Suprapubic skin (tissue), 4 donors: ENCODE results near the gene PEX1. TPM values are rescaled to one million over a fixed set of nuclear protein-coding genes. Genes with fewer than 3 reads are reported as not detected.
"Not testable (repeated sequence)": the region's sequence is repeated elsewhere in the genome, so short reads cannot be mapped to it uniquely, and the experiment has no call there.

Source experiments
- DNase-seq, 2 donors: peaks; one replicate each; pipeline ENCODE4 v3.0.0-alpha.2; 2019; ENCODE audit warnings: low spot score in 2 of 2
- H3K27ac ChIP-seq: fragments of 200-600 bp; sonication (generic); one replicate; pipeline ENCODE4 v1.5.1; 2019
- H3K27me3 ChIP-seq: fragments of 200-600 bp; sonication (generic); one replicate; pipeline ENCODE4 v1.5.1; 2019
- H3K36me3 ChIP-seq: fragments of 200-600 bp; sonication (generic); one replicate; pipeline ENCODE4 v1.5.1; 2019
- H3K4me1 ChIP-seq: fragments of 200-600 bp; sonication (generic); one replicate; pipeline ENCODE4 v1.5.1; 2019
- H3K4me3 ChIP-seq: fragments of 200-600 bp; sonication (generic); one replicate; pipeline ENCODE4 v1.5.1; 2019; ENCODE audit warnings: mild to moderate bottlenecking
- H3K9me3 ChIP-seq: fragments of 200-600 bp; sonication (generic); one replicate; pipeline ENCODE4 v1.5.1; 2019
- CTCF ChIP-seq, 2 donors: fragments of 200-600 bp in 1 of 2; fragments of 450-650 bp in 1 of 2; sonication (generic) in 1 of 2; IDR thresholded peaks; one replicate each; pipeline ENCODE4 v1.5.1; 2016 to 2019; ENCODE audit warnings: antibody characterized with exemption in 2 of 2, mild to moderate bottlenecking in 1 of 2, moderate library complexity in 1 of 2
- EP300 ChIP-seq: sonication (generic); formaldehyde crosslinking; IDR thresholded peaks from one replicate; pipeline ENCODE4 v1.6.1; 2017; ENCODE audit warnings: antibody characterized with exemption
- POLR2A ChIP-seq, 2 donors: fragments of 450-650 bp; IDR thresholded peaks; one replicate each; pipeline ENCODE4 v1.6.1; 2017; ENCODE audit warnings: antibody characterized with exemption in 2 of 2, mild to moderate bottlenecking in 2 of 2, moderate library complexity in 2 of 2
- POLR2AphosphoS5 ChIP-seq, 3 donors: sonication (generic); formaldehyde crosslinking; IDR thresholded peaks; one replicate each; pipeline ENCODE4 v1.6.1; 2017; ENCODE audit warnings: antibody characterized with exemption in 3 of 3
- whole genome bisulfite sequencing: methylation state at CpG from one replicate; pipeline ENCODE4 v1.1.5; 2018; 5-methylcytosine and 5-hydroxymethylcytosine counted together
- total RNA-seq, 4 donors: library from RNA; depleted of rRNA; stranded (reverse); fragments of >200 nt; gene quantifications; one replicate each; pipeline ENCODE4 v1.1.0, GENCODE V29; 2016

Gene PEX1
- total RNA-seq, 4 donors from 2014 or later, result 20.4 to 66.3 (median 21.6) TPM

DNA sequence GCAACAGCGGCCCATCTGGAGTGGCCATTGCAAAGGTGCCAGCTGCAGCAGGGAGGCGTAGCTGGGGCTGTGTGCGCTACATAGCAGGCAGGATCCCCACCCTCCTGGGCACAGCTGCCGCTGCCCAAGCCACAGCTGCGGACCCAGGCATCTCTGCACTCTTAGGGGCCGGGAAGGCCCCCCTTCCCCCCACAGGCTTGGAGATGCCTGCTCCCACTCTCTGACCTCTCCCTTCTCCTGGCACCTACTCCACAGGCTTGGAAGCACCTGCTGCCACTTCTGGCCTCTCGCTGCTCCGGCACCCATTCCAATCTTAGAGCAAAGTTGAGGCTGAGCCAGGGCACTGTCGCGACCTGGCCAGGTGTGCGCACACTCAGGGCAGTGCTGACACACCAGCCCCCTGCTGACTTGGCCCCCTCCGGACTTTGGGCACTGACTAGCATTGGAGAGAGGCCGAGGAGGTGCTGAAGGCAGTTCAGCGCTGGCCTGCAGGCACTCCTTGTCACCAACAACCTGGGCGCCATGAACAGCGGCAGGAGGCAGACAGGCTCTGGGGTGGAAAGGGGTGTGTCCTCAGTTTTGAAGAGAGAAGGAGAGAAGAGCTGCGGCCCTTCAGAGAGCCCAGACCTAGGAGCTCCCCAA is 18.7 kb upstream of the PEX1 start:
- 93% methylated on average over 13 of the region's 17 CpGs for WGBS
- Histone ChIP-seq H3K4me3 (no peak overlapping the region), H3K36me3 (no peaks in the 10 kb centered on the region), H3K9me3 (no peaks in the 10 kb centered on the region), H3K4me1 (no peaks in the 10 kb centered on the region), H3K27ac (no peak overlapping the region), H3K27me3 (no peaks in the 10 kb centered on the region)
- TF ChIP-seq POLR2AphosphoS5 (IDR thresholded peaks at IDR 0.05), result no peak
- TF ChIP-seq CTCF (IDR thresholded peaks at IDR 0.05), result no peak
- no peak for TF ChIP-seq EP300
- no peak for TF ChIP-seq POLR2A (IDR thresholded peaks at IDR 0.05)
- DNase-seq, result no peak

- not testable (repeated sequence) for H3K9me3 ChIP-seq, H3K27ac ChIP-seq, H3K4me1 ChIP-seq, H3K27me3 ChIP-seq, DNase-seq, H3K4me3 ChIP-seq, H3K36me3 ChIP-seq
- 100% methylated on average over 3 of the region's 30 CpGs for WGBS
These were observed 16.8 kb upstream of the PEX1 start for GRCh38 chr7:92545116-92545515.

DNA sequence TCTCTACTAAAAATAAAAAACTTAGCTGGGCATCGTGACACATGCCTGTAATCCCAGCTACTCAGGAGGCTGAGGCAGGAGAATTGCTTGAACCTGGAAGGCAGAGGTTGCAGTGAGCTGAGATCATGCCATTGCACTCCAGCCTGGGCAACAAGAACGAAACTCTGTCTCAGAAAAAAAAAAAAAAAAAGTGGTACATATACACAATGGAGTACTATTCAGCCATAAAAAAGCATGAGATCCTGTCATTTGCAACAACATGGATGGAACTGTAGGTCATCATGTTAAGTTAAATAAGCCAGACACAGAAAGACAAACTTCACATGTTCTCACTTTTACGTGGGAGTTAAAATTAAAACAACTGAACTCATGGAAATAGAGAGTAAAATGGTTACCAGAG is 15.2 kb upstream of the PEX1 start:
- H3K4me3 ChIP-seq, DNase-seq, H3K36me3 ChIP-seq, H3K4me1 ChIP-seq, H3K9me3 ChIP-seq, H3K27ac ChIP-seq, H3K27me3 ChIP-seq: not testable (repeated sequence)
- WGBS, result 94% methylated on average over 3 of the region's 3 CpGs

DNA sequence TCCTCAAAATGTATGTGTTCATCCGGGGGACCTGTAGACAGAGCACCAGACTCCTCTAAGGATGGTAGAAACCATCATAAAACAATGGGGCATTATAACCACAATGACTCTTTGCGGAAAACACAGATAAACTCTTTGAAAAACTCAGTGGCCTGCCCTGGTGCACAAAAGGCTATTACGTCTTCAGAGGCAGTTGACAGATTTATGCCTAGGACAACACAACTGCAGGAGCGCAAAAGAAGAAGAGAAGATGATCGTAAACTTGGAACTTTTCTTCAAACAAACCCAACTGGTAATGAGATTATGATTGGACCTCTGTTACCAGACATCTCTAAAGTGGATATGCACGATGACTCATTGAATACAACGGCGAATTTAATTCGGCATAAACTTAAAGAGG is 6.3 kb upstream of the PEX1 start:
- Histone ChIP-seq H3K4me1 (peaks cover 7% of the 10 kb centered on the region), H3K27ac (no peak overlapping the region), H3K36me3 (peaks cover 79% of the 10 kb centered on the region), H3K4me3 (no peak overlapping the region), H3K27me3 (no peaks in the 10 kb centered on the region), H3K9me3 (no peaks in the 10 kb centered on the region)
- DNase-seq, result no peak
- TF ChIP-seq POLR2A (IDR thresholded peaks at IDR 0.05) (no peak), EP300 (no peak)
- 90% methylated on average over 9 of the region's 9 CpGs for WGBS

GRCh38 chr7:92528958-92529264 is 591 bp upstream of the PEX1 start:
- H3K4me1 ChIP-seq, result peaks cover 23% of the 10 kb centered on the region
- H3K9me3 ChIP-seq, result no peaks in the 10 kb centered on the region
- H3K27ac ChIP-seq, result peak overlapping the region; percentile 93
- TF ChIP-seq EP300, result no peak
- no peak for TF ChIP-seq POLR2AphosphoS5 (IDR thresholded peaks at IDR 0.05)
- no peak for TF ChIP-seq CTCF (IDR thresholded peaks at IDR 0.05)
- no peak for TF ChIP-seq POLR2A (IDR thresholded peaks at IDR 0.05)
- H3K36me3 ChIP-seq, result peaks cover 30% of the 10 kb centered on the region
- DNase-seq, result no peak
- WGBS, result 0% methylated on average over 13 of the region's 13 CpGs
- H3K27me3 ChIP-seq, result no peaks in the 10 kb centered on the region
- H3K4me3 ChIP-seq, result peak overlapping the region; percentile 76

DNA sequence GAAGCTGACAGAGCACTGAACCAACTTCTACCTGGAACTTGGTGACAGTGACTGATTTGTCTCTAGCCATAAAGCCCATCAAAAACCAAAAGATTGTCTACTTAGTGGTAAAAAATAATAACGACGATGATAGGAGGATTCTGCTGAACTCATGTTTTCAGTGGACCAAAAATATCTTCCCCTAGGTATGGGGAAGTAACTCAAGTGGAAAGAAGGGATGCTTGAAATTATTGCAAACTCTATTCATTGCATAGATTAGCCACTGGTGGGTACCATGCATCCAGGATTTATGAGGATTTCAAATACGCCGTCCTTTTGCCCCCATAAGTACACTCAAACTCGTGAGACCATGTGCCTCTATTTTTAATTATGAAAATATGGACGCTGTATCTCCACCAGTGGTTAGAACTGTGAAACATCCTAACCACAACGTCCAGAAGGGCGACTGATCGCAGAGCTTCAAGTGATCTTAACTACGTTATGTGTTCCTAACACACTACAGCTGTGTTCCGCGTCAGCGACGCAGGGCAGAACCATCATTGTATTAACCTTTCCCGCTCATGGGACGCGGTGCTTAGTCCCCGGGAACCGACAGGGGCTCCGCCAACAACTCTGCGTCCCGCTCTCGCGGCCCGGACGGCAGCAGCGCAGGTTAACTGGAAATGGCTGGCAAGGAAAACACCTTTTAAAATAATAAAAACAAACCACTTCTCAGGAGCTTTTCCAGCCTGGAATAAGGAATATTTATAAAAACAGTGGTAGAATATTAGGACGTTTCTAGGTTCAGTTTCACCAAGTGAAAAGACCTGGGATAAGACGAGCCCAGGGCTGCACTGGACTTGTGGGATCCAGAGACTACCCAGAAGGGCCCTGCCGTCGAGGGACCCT is 776 bp downstream of the PEX1 start:
- TF ChIP-seq POLR2A (IDR thresholded peaks at IDR 0.05) (no peak), EP300 (no peak), POLR2AphosphoS5 (IDR thresholded peaks at IDR 0.05) (no peak)
- Histone ChIP-seq H3K4me1 (peaks cover 23% of the 10 kb centered on the region), H3K27me3 (no peaks in the 10 kb centered on the region), H3K9me3 (no peaks in the 10 kb centered on the region), H3K4me3 (peak overlapping the region; percentile 76), H3K27ac (peak overlapping the region; percentile 84), H3K36me3 (peaks cover 18% of the 10 kb centered on the region)
- WGBS, result under 1% methylated on average over 30 of the region's 31 CpGs
- peak in 1 of 2 donors; percentile 64 for DNase-seq

GRCh38 chr7:92523110-92523509 is 5.2 kb downstream of the PEX1 start:
- peaks cover 14% of the 10 kb centered on the region for H3K4me1 ChIP-seq
- H3K4me3 ChIP-seq, result no peak overlapping the region
- 91% methylated on average over 2 of the region's 2 CpGs for WGBS
- no peaks in the 10 kb centered on the region for H3K9me3 ChIP-seq
- H3K27me3 ChIP-seq, result no peaks in the 10 kb centered on the region
- no peak for DNase-seq
- TF ChIP-seq POLR2AphosphoS5 (IDR thresholded peaks at IDR 0.05), result no peak
- TF ChIP-seq EP300, result no peak
- no peak for TF ChIP-seq POLR2A (IDR thresholded peaks at IDR 0.05)
- no peak for TF ChIP-seq CTCF (IDR thresholded peaks at IDR 0.05)
- peaks cover 19% of the 10 kb centered on the region for H3K36me3 ChIP-seq
- H3K27ac ChIP-seq, result no peak overlapping the region
